HCT116 (cell line): ENCODE results near the gene WNT9B. TPM values are rescaled to one million over a fixed set of nuclear protein-coding genes. Genes with fewer than 3 reads are reported as not detected.

Source experiments
- ATAC-seq: fragments of 200-7000 bp; cut with Tn5 transposase; 2 replicates; pipeline ENCODE4 v1.9.1; 2020; ENCODE audit warnings: mild to moderate bottlenecking, moderate library complexity
- BruUV-seq: library from RNA; stranded (reverse); fragments of 400-500 nt; replicated peaks from 2 replicates; lab custom pipeline; 2021; lab: Mats Ljungman, UMichigan
- CTCF ChIA-PET: fragments of 300-600 bp; sonication (Branson Sonifier 250); formaldehyde crosslinking; loops from one replicate; lab custom pipeline; 2021; ENCODE audit warnings: antibody characterized with exemption; lab: Charles Lee
- POLR2A ChIA-PET: fragments of 300-600, 350-600 bp; sonication (Branson Sonifier 250); formaldehyde crosslinking; loops from one replicate; lab custom pipeline; 2021; ENCODE audit warnings: antibody characterized with exemption; lab: Charles Lee
- RAD21 ChIA-PET, 2 experiments: fragments of 300-600 bp; sonication (Branson Sonifier 250); formaldehyde crosslinking; loops; one replicate each; lab custom pipeline; 2023; ENCODE audit warnings: low total read pairs in 2 of 2; ENCODE audit not compliant: uncharacterized antibody in 2 of 2, unreplicated experiment in 2 of 2, low non-redundant PET in 1 of 2; lab: Charles Lee
- DNase-seq: peaks from one replicate; pipeline ENCODE4 v3.0.0-alpha.2; 2010; ENCODE audit warnings: low read depth, low spot score
- H2AFZ ChIP-seq: fragments of 200-600 bp; shearing (Covaris generic), sonication (generic); 2 replicates; pipeline ENCODE4 v1.6.1; 2017; ENCODE audit warnings: low read depth, mixed run types, mixed read lengths, antibody characterized with exemption, low read length; ENCODE audit not compliant: poor library complexity, severe bottlenecking
- H3K27ac ChIP-seq: 2 replicates; pipeline ENCODE4 v1.5.1; 2012; ENCODE audit warnings: low read depth, low read length
- H3K27me3 ChIP-seq: fragments of 200-600 bp; sonication (generic); 2 replicates; pipeline ENCODE4 v1.6.1; 2016; ENCODE audit warnings: mixed run types, low read length, mixed read lengths; ENCODE audit not compliant: insufficient read depth
- H3K36me3 ChIP-seq, 2 experiments: fragments of 200-500 bp in 1 of 2; fragments of 200-600 bp in 1 of 2; sonication (Bioruptor generic) in 1 of 2; sonication (generic) in 1 of 2; 2 replicates each; pipeline versions ENCODE4 v1.5.1 to v1.6.1; 2014 to 2016; ENCODE audit warnings: low read length in 2 of 2, inconsistent platforms in 1 of 2, mixed read lengths in 1 of 2, mixed run types in 1 of 2; ENCODE audit not compliant: insufficient read depth in 2 of 2, control insufficient read depth in 1 of 2
- H3K4me1 ChIP-seq, 2 experiments: fragments of 200-600 bp in 1 of 2; sonication (generic) in 1 of 2; 2 replicates each; pipeline versions ENCODE4 v1.5.1 to v1.6.1; 2012 to 2017; ENCODE audit warnings: low read length in 2 of 2, inconsistent platforms in 1 of 2, mild to moderate bottlenecking in 1 of 2, mixed read lengths in 1 of 2, mixed run types in 1 of 2, moderate library complexity in 1 of 2; ENCODE audit not compliant: insufficient read depth in 2 of 2, control insufficient read depth in 1 of 2
- H3K4me2 ChIP-seq: fragments of 200-600 bp; sonication (generic); 2 replicates; pipeline ENCODE4 v1.6.1; 2017; ENCODE audit warnings: mixed run types, low read length, mixed read lengths
- H3K4me3 ChIP-seq, 2 experiments: fragments of 200-600 bp in 1 of 2; sonication (generic) in 1 of 2; replicated peaks in 1 of 2; 2 replicates each; pipeline ENCODE4 v1.5.1; 2011 to 2016; ENCODE audit warnings: low read length in 2 of 2, control low read depth in 1 of 2, low read depth in 1 of 2, mild to moderate bottlenecking in 1 of 2, mixed read lengths in 1 of 2, mixed run types in 1 of 2
- H3K79me2 ChIP-seq: fragments of 200-600 bp; sonication (generic); 2 replicates; pipeline ENCODE4 v1.6.1; 2017; ENCODE audit warnings: mild to moderate bottlenecking, mixed run types, low read length, moderate library complexity, mixed read lengths; ENCODE audit not compliant: insufficient read depth
- H3K9ac ChIP-seq: fragments of 200-600 bp; sonication (generic); 2 replicates; pipeline ENCODE4 v1.6.1; 2016; ENCODE audit warnings: low read length, mixed read lengths
- H3K9me2 ChIP-seq: fragments of 200-600 bp; sonication (generic), shearing (Covaris generic); 2 replicates; pipeline ENCODE4 v1.6.1; 2017; ENCODE audit warnings: mixed run types, mild to moderate bottlenecking, moderate library complexity; ENCODE audit not compliant: insufficient read depth
- H3K9me3 ChIP-seq, 2 experiments: fragments of 200-500 bp in 1 of 2; fragments of 200-600 bp in 1 of 2; sonication (Bioruptor generic) in 1 of 2; sonication (generic) in 1 of 2; 2 replicates each; pipeline ENCODE4 v1.6.1; 2014 to 2017; ENCODE audit warnings: low read length in 2 of 2, mixed read lengths in 2 of 2, inconsistent platforms in 1 of 2, low read depth in 1 of 2, mild to moderate bottlenecking in 1 of 2, mixed run types in 1 of 2, moderate library complexity in 1 of 2; ENCODE audit not compliant: control insufficient read depth in 1 of 2, insufficient read depth in 1 of 2
- H4K20me1 ChIP-seq: fragments of 200-600 bp; sonication (generic), shearing (Covaris generic); 2 replicates; pipeline ENCODE4 v1.6.1; 2017; ENCODE audit warnings: mixed run types, mild to moderate bottlenecking, moderate library complexity; ENCODE audit not compliant: insufficient read depth
- CEBPB ChIP-seq: IDR thresholded peaks from 2 replicates; pipeline ENCODE4 v1.6.1; 2012; ENCODE audit warnings: low read depth
- EGR1 ChIP-seq: IDR thresholded peaks from 2 replicates; pipeline ENCODE4 v1.6.1; 2012; ENCODE audit warnings: low read depth
- ELF1 ChIP-seq: IDR thresholded peaks from 2 replicates; pipeline ENCODE4 v1.6.1; 2012; ENCODE audit warnings: low read depth, borderline replicate concordance
- EZH2 ChIP-seq: fragments of 200-600 bp; sonication (generic); IDR thresholded peaks from 2 replicates; pipeline ENCODE4 v1.6.1; 2017; ENCODE audit warnings: antibody characterized with exemption, mixed run types
- EZH2phosphoT487 ChIP-seq: fragments of 200-600 bp; IDR thresholded peaks from 2 replicates; pipeline ENCODE4 v1.6.1; 2018; ENCODE audit warnings: antibody characterized with exemption, borderline replicate concordance
- POLR2A ChIP-seq: IDR thresholded peaks from 2 replicates; pipeline ENCODE4 v1.7.0; 2011; ENCODE audit warnings: borderline replicate concordance; ENCODE audit not compliant: insufficient read depth, insufficient read length; ENCODE audit errors: extremely low read depth
- POLR2AphosphoS5 ChIP-seq: IDR thresholded peaks from 2 replicates; pipeline ENCODE4 v1.6.1; 2011; ENCODE audit warnings: mild to moderate bottlenecking, low read depth, low read length, moderate library complexity
- RAD21 ChIP-seq: IDR thresholded peaks from 2 replicates; pipeline ENCODE4 v1.6.1; 2012; ENCODE audit warnings: low read depth, mild to moderate bottlenecking
- SIN3A ChIP-seq: IDR thresholded peaks from 2 replicates; pipeline ENCODE4 v1.6.1; 2012; ENCODE audit warnings: low read depth
- SP1 ChIP-seq: IDR thresholded peaks from 2 replicates; pipeline ENCODE4 v1.6.1; 2012; ENCODE audit warnings: low read depth
- SRF ChIP-seq: IDR thresholded peaks from 2 replicates; pipeline ENCODE4 v1.6.1; 2012; ENCODE audit warnings: low read depth
- ZNF274 ChIP-seq: fragments of 200-500 bp; sonication (Bioruptor generic); IDR thresholded peaks from 2 replicates; pipeline ENCODE4 v1.6.1; 2014; ENCODE audit warnings: mild to moderate bottlenecking, low read depth, low read length, inconsistent platforms
- intact Hi-C: fragments of 100-400 bp; cut with micrococcal nuclease; formaldehyde crosslinking; loops from 2 replicates; pipeline ENCODE4 v1.10.0; 2022
- total RNA-seq: library from RNA; stranded (reverse); gene quantifications from one replicate; pipeline ENCODE4 v1.2.1, GENCODE V29; 2021; ENCODE audit not compliant: unreplicated experiment
- TF ChIP-seq, protein P1 (sequence below), 3 experiments: fragments of 200-600 bp in 1 of 3; sonication (generic) in 1 of 3; IDR thresholded peaks in 2 of 3; conservative IDR thresholded peaks in 1 of 3; 2 replicates each; pipeline ENCODE4 v1.5.1; 2012 to 2017; ENCODE audit warnings: low read depth in 2 of 3, low read length in 2 of 3, antibody characterized with exemption in 1 of 3, borderline replicate concordance in 1 of 3, control low read depth in 1 of 3, mild to moderate bottlenecking in 1 of 3, mixed read lengths in 1 of 3, mixed run types in 1 of 3, moderate library complexity in 1 of 3; ENCODE audit not compliant: insufficient read depth in 1 of 3
- TF ChIP-seq, protein P2 (sequence below): IDR thresholded peaks from 2 replicates; pipeline ENCODE4 v1.6.1; 2012
- TF ChIP-seq, protein P3 (sequence below): IDR thresholded peaks from 2 replicates; pipeline ENCODE4 v1.6.1; 2012; ENCODE audit warnings: low read depth

The WNT9B gene
- total RNA-seq, 1 experiment from 2014 or later: not detected

DNA sequence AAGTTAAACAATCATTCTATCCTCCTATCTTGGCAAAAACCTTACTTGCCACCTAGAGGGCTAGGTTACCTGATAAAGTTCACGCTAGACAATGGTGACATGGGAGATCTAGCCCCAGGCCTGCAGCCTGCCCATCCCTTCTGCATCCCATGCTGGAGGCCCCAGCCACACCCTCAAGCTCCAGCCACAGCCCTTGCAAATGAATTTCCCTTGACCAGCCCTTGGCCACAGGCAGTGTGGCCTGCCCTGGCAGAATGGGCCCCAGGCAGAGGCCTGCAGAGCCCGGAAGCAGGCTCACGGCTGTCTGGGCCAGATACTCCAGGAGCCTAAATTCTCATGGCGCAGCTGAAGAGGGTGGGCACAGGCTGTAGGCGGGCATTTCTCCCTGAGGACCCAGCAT is 47.8 kb upstream of the WNT9B start:
- Histone ChIP-seq H3K4me1 (no peaks in the 10 kb centered on the region), H3K4me2 (no peak overlapping the region), H2AFZ (no peak overlapping the region), H3K4me3 (no peak overlapping the region), H3K9me2 (no peaks in the 10 kb centered on the region), H3K79me2 (no peaks in the 10 kb centered on the region), H3K9me3 (no peaks in the 10 kb centered on the region), H3K27me3 (no peaks in the 10 kb centered on the region), H4K20me1 (no peaks in the 10 kb centered on the region), H3K9ac (no peak overlapping the region), H3K27ac (no peak overlapping the region), H3K36me3 (no peaks in the 10 kb centered on the region)
- POLR2A ChIA-PET: interaction anchor here (0.7 kb wide), 1 partner anchor 8 kb away, joined by 3 read pairs; no protein-coding TSS in a partner anchor
- intact Hi-C loops: no loop called here
- TF ChIP-seq, protein P1, sequence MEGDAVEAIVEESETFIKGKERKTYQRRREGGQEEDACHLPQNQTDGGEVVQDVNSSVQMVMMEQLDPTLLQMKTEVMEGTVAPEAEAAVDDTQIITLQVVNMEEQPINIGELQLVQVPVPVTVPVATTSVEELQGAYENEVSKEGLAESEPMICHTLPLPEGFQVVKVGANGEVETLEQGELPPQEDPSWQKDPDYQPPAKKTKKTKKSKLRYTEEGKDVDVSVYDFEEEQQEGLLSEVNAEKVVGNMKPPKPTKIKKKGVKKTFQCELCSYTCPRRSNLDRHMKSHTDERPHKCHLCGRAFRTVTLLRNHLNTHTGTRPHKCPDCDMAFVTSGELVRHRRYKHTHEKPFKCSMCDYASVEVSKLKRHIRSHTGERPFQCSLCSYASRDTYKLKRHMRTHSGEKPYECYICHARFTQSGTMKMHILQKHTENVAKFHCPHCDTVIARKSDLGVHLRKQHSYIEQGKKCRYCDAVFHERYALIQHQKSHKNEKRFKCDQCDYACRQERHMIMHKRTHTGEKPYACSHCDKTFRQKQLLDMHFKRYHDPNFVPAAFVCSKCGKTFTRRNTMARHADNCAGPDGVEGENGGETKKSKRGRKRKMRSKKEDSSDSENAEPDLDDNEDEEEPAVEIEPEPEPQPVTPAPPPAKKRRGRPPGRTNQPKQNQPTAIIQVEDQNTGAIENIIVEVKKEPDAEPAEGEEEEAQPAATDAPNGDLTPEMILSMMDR (IDR thresholded peaks at IDR 0.05 in 2 of 3, conservative IDR thresholded peaks at IDR 0.05 in 1 of 3; ENCODE audit: borderline replicate concordance in 1 of 3, insufficient read depth in 1 of 3, low read depth in 2 of 3, low read length in 2 of 3): no peak
- TF ChIP-seq SIN3A (no peak), SRF (no peak), EZH2phosphoT487 (no peak), POLR2AphosphoS5 (no peak), ELF1 (no peak), POLR2A (no peak), CEBPB (no peak), SP1 (no peak), ZNF274 (no peak), EGR1 (no peak), RAD21 (no peak), EZH2 (no peak)
- TF ChIP-seq, protein P2, sequence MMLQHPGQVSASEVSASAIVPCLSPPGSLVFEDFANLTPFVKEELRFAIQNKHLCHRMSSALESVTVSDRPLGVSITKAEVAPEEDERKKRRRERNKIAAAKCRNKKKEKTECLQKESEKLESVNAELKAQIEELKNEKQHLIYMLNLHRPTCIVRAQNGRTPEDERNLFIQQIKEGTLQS: no peak
- TF ChIP-seq, protein P3, sequence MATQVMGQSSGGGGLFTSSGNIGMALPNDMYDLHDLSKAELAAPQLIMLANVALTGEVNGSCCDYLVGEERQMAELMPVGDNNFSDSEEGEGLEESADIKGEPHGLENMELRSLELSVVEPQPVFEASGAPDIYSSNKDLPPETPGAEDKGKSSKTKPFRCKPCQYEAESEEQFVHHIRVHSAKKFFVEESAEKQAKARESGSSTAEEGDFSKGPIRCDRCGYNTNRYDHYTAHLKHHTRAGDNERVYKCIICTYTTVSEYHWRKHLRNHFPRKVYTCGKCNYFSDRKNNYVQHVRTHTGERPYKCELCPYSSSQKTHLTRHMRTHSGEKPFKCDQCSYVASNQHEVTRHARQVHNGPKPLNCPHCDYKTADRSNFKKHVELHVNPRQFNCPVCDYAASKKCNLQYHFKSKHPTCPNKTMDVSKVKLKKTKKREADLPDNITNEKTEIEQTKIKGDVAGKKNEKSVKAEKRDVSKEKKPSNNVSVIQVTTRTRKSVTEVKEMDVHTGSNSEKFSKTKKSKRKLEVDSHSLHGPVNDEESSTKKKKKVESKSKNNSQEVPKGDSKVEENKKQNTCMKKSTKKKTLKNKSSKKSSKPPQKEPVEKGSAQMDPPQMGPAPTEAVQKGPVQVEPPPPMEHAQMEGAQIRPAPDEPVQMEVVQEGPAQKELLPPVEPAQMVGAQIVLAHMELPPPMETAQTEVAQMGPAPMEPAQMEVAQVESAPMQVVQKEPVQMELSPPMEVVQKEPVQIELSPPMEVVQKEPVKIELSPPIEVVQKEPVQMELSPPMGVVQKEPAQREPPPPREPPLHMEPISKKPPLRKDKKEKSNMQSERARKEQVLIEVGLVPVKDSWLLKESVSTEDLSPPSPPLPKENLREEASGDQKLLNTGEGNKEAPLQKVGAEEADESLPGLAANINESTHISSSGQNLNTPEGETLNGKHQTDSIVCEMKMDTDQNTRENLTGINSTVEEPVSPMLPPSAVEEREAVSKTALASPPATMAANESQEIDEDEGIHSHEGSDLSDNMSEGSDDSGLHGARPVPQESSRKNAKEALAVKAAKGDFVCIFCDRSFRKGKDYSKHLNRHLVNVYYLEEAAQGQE: no peak
- CTCF ChIA-PET: no interaction called here
- BruUV-seq: no TSS peak
- RAD21 ChIA-PET: no interaction called here
- ATAC-seq: no peak
- DNase-seq: no peak
